Stimulated activated CD8-positive, alpha-beta memory T cell treated with anti-CD3 and anti-CD28 coated beads, Interleukin-12 subunit alpha, Interleukin-12 subunit beta, amount 100 ng/mL, for 24 hours (primary cell): ENCODE results near the gene SAXO1.
"Not testable (repeated sequence)": the region's sequence is repeated elsewhere in the genome, so short reads cannot be mapped to it uniquely, and the experiment has no call there.

Experiments used
- DNase-seq: peaks from one replicate; pipeline ENCODE4 v3.0.0-alpha.2; 2020; ENCODE audit errors: extremely low read depth

SAXO1 gene

DNA sequence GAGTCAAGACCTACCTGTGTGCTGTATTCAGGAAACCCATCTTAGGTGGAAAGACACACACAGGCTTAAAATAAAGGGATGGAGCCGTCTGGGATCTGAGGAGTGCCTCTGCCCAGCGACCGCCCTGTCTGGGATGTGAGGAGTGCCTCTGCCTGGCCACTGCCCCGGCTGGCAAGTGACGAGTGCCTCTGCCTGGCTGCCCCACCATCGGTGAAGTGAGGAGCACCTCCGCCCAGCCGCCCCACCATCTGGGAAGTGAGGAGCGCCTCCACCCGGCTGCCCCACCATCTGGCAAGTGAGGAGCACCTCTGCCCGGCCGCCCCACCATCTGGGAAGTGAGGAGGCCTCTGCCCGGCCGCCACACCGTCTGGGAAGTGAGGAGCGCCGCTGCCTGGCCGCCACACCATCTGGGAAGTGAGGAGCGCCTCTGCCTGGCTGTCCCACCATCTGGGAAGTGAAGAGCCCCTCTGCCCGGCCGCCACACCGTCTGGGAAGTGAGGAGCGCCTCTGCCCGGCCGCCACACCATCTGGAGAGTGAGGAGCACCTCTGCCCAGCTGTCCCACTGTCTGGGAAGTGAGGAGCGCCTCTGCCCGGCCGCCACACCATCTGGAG is 33.7 kb downstream of the SAXO1 start:
- DNase-seq: no peak

DNA sequence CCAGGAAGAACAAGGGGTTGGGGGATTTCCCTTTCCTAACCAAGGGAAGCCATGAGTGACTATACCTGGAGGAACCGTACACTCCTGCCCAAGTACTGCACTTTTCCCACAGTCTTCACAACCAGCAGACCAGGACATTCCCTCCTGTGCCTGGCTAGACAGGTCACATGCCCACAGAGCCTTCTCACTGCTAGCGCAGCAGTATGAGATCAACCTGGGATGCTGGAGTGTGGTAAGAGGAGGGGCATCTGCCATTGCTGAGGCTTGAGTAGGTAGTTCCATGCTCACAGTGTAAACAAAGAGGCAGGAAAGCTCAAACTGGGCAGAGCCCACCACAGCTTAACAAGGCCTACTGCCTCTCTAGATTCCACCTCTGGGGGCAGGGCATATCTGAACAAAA is 35.9 kb downstream of the SAXO1 start:
- DNase-seq: no peak

DNA sequence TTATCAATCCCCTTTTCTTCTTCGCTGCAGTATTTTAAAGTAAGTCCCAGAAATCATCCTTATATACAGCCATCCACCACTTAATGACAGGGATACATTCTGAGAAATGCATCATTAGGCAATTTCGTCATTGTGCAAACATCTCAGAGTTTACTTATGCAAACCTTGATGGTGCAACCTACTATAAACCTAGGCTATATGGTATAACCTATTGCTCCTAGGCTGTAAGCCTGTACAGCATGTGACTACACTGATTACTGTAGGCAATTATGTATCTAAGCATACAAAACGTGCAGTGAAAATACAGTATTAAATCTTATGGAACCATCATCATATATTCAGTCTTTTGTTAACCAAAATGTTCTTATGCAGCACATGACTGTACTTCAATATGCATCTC is 36.8 kb downstream of the SAXO1 start:
- no peak for DNase-seq

DNA sequence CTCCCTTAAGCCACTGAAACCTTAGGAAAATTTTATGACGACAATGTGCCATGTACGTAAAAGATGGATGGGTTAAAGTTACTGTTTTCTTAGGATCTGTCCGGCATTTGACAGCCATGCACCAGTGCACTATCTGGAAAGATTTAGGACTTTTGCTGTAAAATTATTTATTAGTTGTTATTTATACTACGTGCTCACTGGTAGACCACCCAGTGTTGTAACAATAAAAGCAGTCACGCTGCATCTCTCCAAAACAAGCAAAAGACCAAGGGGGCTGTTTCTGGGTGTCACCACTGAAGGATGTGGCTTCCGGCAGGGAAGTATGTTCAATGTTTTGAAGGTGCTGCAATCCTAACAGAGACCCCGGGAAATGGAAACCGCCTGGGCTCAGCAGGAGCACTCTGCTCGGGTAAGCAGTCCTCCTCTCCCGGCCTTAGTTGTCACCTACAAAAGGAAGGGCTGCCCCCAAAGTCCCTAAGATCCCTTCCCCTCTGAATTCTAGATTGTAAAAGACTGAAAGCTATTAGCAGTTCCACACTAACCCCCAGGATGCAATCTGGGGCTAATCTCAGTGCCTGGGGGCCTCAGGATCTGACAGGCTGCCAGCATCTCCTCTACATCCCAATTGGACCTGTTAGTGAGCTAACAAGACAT is 38.6 kb downstream of the SAXO1 start:
- DNase-seq: no peak

DNA sequence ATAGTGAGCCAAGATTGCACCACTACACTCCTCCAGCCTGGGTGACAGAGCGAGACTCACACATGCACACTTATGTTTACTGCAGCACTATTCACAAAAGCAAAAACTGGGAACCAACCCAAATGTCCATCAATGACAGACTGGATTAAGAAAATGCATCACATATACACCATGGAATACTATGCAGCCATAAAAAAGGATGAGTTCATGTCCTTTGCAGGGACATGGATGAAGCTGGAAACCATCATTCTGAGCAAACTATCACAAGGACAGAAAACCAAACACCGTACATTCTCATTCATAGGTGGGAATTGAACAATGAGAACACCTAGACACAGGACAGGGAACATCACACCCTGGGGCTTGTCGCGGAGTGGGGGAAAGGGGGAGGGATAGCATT is 41.8 kb downstream of the SAXO1 start:
- not testable (repeated sequence) for DNase-seq

DNA sequence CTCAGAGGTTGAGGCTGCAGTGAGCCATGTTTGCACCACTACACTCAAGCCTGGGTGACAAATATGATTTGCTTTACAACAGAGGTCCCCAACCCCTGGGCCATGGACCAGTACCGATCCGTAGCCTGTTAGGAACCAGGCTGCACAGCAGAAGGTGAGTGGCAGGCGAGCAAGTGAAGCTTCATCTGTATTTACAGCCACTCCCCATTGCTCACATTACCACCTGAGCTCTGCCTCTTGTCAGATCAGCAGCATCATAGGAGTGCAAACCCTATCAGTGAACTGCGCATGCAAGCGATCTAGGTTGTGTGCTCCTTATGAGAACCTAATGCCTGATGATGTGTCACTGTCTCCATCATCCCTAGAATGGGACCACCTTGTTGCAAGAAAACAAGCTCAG is 42.5 kb downstream of the SAXO1 start:
- DNase-seq: no peak

DNA sequence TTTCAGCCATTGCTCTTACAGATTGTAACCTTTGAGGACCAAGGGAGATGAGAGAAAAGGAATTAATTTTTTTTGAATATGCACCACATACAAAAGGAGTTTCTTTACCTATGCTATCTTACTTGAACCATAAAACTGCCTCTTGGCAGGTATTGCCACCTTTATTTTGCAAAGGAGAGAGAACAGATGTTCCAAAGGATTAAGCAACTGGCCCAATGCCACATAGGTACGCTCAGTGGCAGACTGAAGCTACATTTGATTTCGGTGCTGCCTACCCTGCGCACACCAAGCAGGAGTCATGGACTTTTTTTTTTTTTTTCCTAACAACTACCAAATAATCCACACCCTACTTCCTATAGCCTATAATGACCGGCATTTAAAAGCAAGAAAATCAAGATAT is 43.1 kb downstream of the SAXO1 start:
- DNase-seq: no peak

DNA sequence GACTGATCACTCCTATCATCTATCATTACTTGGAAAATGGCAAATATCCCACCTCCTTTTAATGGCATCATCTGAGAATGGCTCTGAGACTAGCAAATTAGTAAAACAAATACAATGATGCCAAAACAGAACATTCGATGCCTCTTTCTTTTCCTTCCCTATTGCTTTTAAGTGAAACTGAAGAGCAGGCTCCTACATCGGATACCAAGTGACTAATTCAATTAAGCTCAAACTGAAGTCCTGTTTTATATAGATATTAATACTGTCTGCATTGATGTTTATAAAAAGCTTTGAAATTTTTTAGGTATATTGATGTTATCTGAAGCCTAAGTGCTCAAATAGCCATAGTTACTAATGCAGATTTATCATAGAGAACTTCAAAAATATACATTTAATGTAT is 43.9 kb downstream of the SAXO1 start:
- no peak for DNase-seq

DNA sequence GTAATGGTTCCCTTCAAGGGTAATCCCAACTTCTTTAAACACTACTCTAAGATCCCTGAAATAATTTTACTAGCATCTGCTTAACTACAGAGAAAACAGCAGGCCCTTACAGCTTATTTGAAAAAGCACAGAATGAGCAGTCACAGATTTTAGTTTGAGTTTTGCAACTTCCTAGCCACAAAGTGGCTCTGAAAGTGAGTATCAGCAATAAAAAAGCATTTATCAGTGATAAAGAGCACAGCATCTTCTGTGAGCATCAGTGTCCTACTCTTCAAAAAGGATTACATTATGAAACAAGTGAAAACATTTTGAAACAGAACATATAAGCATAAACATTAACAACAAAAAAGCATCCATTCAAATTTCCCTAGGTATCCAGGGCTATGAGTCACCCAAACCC is 45.0 kb downstream of the SAXO1 start:
- no peak for DNase-seq

DNA sequence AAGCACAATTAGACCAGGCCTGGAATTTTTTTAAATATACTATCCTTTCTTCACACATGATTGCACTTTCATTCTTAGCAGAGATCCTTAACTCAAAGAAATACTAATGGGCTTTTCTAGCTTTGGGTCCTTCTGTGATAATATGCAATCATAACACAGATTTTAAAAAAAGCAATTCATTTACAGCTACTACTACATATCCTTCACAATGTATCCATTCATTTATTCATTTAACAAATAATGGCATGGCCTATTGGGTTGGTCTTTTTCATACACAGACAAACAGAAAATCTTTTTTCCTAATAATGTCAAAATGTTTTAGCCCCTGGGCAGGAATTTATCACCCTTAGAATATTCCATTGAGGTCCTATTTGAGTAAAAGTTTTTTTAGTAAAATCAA is 47.0 kb downstream of the SAXO1 start:
- no peak for DNase-seq

DNA sequence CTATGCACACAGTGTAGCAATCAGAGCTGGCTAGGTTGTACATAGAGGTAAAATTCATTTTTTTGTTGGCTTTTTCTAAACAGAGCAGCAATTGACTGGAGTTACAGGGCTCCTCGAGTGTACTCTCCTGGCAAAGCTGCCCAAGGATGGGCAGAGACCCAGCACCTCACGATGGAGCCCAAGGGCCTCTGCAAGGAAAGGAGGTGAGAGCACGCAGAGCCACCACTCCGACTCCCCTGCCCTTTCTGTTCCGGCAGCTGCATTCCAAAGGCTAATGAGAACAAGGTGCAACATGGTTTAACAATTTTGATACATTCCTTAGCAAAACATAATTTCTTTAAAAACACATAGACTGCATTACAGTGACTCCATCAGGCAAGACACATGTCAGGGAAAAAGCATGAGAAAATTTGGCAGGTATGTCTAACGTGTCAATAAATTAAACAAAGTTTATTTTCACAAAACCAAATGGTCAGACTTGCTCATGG is 47.5 kb downstream of the SAXO1 start:
- DNase-seq: no peak

DNA sequence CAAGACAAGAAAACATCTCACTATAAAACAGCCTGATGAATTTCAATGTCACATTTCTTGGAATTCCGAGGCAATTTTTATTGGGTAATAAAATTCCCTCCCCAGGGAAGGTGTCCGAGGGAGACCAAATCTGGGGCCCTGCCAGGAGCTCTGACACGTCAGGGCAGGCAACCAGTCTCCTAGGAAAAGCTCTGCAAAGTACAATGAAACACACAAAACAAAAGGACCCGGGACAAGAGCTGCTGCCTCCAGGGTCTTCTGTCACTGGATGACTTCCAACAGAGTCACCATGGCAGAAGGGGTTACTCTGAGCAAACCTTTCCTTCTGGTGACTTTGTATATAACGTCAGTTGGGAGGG is 50.8 kb downstream of the SAXO1 start:
- no peak for DNase-seq

DNA sequence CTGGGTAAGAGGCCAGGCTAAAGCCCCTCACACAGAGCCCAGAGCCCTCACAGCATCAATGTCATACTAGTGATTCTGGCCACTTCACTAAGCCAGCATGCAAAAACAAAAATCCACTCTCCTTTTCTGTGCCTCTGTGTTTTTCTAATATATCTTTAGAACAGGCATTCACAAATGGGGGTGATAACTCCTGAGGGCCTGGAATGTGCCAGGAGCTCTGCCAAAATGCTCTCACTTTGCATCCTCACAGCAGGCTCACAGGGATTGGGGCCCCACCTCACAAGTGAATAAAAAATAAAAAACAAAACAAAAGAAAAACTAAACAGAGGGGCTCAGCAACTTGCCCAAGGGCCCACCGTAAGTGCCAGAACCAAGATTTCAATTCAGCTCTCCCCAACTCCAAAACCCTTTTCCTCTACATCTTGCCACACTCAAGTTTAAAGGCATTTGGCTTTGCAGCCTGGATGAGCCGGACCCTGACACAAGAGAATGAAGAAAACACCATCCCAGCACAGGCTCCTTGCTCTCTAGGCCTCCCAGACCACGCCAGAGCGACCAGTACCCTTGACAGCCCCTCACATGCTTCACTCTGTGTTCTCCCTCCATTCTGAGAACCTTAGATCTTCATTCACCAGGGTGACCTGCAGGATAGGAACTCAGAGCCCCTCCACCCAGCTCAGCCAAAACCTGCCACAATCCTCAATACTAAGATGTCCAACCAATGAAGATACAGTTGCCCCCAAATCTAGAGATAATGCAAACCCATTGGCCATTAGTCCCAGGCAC is 51.3 kb downstream of the SAXO1 start:
- no peak for DNase-seq

DNA sequence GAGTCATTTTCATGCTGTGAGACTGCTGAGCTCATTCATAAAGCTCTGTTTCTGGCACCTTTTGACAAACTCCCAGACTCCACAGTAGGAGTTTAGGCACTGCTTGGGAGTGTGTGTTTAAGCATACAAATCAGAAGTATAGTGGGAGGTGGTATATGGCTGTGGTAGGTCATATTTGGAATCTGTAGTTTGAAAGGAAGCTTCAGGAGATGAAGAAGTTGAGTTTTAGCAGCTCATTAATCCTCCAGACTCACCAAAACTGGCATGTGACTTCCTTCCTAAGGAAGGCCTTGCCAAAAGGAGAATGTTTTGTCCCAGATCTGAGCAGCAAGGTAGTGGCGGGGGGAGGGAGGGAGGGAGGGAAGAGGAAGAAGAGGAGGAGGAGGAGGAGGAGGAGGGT is 52.8 kb downstream of the SAXO1 start:
- DNase-seq: no peak

DNA sequence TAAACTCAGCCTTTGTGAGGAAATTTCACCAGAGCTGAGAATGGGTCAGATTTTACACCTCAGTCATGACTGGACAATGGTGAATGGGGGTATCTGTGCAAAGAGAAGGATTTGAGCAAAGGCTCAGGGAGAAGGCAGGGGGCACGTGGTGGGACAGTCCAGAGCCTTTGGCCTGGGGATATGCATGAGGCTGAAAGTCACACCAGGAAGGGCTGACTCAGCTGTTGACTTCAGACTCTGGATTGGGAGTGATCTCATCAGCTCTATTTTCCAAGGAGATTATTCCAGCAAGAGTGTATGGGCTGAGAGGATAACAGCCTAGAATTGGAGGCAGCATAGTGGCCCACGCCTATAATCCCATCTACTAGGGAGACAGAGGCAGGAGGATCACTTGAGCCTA is 53.6 kb downstream of the SAXO1 start:
- no peak for DNase-seq

DNA sequence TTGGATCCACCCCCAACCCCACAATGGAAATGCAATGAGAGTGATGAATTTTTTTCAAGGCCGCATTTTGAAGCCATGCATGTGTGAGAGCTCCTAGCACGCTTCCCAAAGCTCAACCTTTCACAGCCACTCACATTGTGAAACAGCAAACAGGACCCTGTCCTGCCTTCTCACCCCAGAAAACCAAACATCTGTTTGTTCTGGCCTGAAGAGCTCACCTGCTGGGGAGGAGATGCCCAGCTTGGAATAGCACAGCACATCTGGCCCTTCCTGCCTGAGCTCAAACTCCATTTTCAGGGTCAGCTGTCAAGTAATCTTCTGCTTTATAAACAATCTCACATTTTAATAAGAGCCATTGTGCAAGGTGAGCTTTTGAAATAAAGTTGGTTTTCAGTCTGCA is 54.8 kb downstream of the SAXO1 start:
- DNase-seq: no peak

DNA sequence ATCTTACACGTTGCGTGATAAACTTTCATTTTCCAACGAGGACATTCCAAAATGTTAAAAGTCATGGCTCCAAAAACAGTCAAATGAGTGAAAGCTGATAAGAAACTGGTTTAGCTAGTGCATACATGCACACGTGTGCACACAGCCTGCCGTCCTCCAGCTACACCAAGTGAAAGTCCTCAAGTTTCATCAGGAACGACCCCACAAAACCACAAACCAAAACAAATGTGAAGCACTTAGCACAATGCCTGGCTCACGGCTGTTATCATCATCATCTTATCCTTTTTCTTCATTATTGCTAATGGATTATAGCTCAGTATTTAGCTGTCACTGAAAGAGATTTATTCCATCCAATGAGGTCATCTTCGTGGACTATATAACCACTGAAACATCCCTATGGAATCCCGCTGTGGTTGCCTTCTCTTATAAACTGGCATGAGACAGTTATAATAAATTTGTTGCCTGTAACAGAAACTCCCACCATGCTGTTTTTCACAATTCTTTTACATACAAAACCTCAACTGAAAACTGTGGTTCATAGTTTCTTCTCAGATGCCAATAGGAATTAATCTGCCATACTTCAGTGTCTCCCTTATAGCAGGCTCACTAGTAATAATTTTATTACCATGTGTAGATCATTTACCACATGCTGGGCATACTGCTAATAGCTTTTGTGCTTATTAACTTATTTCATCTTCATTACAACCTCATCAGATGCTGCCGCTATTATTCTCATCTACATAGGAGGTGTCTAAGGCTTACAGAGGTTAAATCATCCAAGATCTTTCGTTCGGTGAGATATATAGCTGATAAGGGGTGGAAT is 56.1 kb downstream of the SAXO1 start:
- no peak for DNase-seq

DNA sequence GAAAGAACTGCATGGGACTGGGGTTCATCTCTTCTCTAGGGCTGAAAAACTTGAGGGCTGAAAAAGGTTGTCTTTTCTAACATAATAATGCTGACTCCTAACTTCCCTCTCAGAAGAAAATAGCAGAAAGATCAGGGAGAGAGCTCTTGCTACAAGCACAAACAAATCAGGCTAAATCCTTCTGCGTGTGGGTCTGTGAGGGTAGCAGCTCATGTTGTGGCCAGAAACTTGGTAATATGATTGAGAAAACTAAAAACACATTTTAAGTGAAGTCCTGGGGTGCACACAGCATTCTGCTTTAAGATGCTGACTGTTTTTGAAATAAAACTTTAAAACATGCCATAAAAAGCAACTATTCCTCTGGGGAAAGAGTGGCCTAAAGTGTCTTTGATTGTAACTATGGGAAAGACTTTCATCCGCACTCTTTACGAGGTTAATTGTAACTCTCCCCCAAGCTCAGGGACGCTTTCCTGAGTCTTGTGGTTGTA is 56.7 kb downstream of the SAXO1 start:
- DNase-seq: no peak

DNA sequence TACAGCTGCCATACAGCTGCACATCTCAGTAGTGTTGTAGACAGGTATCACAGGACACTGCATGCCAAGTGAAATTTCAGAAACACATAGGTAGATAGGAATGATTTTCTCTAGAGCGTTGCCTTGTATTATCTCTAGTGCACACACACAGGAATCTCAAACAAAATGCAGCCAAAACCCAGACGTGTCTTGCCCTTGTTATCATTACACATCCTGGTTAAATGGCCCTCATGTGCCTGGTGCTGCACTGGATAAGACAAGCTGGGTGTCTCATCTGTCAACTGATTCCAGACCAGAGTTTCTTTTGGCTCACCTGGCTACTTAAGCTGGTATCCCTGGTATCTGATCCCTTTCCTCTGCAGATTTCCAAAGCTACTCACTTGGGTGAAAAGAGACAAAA is 59.7 kb downstream of the SAXO1 start:
- no peak for DNase-seq

DNA sequence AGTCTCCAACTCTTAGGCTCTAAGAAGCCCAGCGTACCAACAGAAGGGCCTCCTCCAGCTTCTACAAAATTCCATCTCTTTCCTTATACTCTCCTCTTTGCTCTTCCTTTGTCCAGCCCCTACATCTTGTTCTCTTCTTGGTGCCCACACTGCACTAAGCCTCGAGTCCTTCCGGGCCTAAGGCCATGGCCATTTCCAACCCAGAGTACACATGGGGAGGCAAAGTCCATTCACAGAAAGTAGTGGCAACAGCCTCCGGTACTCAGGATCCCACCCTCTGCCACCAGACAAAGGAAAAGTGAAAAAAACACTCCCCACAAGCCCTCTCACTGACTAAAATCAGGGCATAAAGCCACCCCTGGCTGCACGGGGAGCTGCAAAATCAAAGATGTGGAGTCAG is 60.3 kb downstream of the SAXO1 start:
- no peak for DNase-seq

DNA sequence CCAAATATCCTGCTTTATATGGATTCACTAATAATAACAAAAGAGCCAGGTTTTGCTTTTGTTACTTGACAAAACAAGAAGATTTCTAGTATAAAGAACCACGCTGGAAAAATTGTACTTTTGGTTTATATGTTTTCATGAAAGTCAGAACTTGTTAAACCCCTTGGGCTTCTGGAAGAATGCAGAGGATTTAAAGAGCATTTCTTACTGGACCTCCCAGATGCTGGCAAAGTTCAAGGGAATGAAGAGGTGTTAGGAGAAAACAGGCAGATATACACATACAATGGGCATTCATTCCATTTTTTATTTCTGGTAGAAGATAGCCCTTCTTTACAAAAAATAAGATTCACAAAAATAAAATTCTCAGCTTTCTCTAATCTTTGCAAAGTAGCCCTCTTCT is 61.1 kb downstream of the SAXO1 start:
- no peak for DNase-seq

DNA sequence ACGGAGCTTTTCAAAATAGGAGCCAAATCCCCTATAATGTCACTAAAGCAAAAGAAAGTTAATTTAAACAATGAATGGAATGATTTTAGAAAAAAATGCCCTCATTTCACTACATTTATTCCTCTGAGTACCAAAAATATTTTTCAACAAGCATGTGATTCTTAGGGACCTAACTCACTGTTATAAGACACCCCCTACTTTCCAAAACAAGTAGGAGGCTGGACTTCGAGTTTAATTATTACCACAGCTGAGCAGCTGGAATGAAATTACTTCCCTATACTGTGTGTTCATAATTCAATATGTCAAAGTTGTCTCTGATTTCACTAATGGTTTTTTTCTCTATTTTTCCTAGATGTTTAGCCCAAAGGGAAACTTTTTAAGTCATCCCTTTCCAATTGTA is 61.6 kb downstream of the SAXO1 start:
- no peak for DNase-seq
